ENCODE measurements around the gene GLG1.

DNA sequence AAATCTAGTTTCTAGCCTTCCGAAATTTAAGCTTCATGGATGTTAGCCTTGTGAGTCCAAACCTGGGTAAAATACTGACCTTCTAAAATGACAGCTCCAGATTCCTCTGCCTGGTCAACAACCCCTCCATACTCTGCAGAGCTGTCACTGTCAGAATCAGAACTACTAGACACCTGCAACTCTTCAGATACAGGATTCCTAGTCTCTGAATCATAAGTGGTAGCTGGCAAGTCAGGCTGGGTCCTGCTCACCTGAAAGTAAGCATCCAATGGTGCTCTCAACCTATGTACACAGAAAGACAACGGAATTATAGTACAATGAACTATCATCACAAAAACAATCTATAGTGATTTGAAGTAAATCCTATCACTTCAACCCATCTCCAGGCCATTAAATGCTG lies 44.9 kb upstream of the GLG1 start:
- TF ChIP-seq, protein P1, sequence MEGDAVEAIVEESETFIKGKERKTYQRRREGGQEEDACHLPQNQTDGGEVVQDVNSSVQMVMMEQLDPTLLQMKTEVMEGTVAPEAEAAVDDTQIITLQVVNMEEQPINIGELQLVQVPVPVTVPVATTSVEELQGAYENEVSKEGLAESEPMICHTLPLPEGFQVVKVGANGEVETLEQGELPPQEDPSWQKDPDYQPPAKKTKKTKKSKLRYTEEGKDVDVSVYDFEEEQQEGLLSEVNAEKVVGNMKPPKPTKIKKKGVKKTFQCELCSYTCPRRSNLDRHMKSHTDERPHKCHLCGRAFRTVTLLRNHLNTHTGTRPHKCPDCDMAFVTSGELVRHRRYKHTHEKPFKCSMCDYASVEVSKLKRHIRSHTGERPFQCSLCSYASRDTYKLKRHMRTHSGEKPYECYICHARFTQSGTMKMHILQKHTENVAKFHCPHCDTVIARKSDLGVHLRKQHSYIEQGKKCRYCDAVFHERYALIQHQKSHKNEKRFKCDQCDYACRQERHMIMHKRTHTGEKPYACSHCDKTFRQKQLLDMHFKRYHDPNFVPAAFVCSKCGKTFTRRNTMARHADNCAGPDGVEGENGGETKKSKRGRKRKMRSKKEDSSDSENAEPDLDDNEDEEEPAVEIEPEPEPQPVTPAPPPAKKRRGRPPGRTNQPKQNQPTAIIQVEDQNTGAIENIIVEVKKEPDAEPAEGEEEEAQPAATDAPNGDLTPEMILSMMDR (IDR thresholded peaks at IDR 0.05) = no peak
- TF ChIP-seq POLR2A (IDR thresholded peaks at IDR 0.05) = no peak

Data from right lobe of liver (tissue), 4 donors.